Natural killer cell (primary cell): ENCODE results near the gene ADRA1B. TPM values are rescaled to one million over a fixed set of nuclear protein-coding genes. Genes with fewer than 3 reads are reported as not detected.

Experiments
- ATAC-seq, 3 donors: fragments of 150-1000 bp in 2 of 3; fragments of 200-7000 bp in 1 of 3; cut with Tn5 transposase; 1 replicate in 1 of 3; 2 replicates in 2 of 3; pipeline ENCODE4 v1.10.0; 2021; ENCODE audit warnings: mild to moderate bottlenecking in 2 of 3, moderate library complexity in 2 of 3
- DNase-seq, 2 donors: peaks; one replicate each; pipeline versions ENCODE4 v3.0.0 to v3.0.0-alpha.2; 2013 to 2021; ENCODE audit warnings: mixed read lengths in 1 of 2
- H3K27ac ChIP-seq: one replicate; pipeline ENCODE4 v1.5.1; 2013; ENCODE audit warnings: mild to moderate bottlenecking, low read length
- H3K27me3 ChIP-seq: one replicate; pipeline ENCODE4 v1.6.1; 2013; ENCODE audit warnings: low read length; ENCODE audit not compliant: control insufficient read depth, insufficient read depth
- H3K36me3 ChIP-seq: one replicate; pipeline ENCODE4 v1.6.1; 2013; ENCODE audit warnings: low read length; ENCODE audit not compliant: control insufficient read depth, insufficient read depth
- H3K4me1 ChIP-seq: one replicate; pipeline ENCODE4 v1.6.1; 2013; ENCODE audit warnings: low read length; ENCODE audit not compliant: control insufficient read depth, insufficient read depth
- H3K4me3 ChIP-seq: one replicate; pipeline ENCODE4 v1.5.1; 2013; ENCODE audit warnings: low read length
- H3K9me3 ChIP-seq: one replicate; pipeline ENCODE4 v1.6.1; 2013; ENCODE audit warnings: low read length; ENCODE audit not compliant: control insufficient read depth, insufficient read depth
- H3K27ac Mint-ChIP-seq, 2 donors: one replicate each; pipeline ENCODE4 v1.8.0; 2022; ENCODE audit warnings: mild to moderate bottlenecking in 2 of 2, mixed read lengths in 2 of 2, moderate library complexity in 1 of 2
- H3K27me3 Mint-ChIP-seq, 2 donors: one replicate each; pipeline ENCODE4 v1.8.0; 2022; ENCODE audit warnings: low read depth in 2 of 2, mixed read lengths in 2 of 2
- H3K36me3 Mint-ChIP-seq: one replicate; pipeline ENCODE4 v1.8.0; 2022; ENCODE audit warnings: mixed read lengths
- H3K4me1 Mint-ChIP-seq, 2 donors: one replicate each; pipeline ENCODE4 v1.8.0; 2022; ENCODE audit warnings: mixed read lengths in 2 of 2
- H3K4me3 Mint-ChIP-seq: one replicate; pipeline ENCODE4 v1.8.0; 2022; ENCODE audit warnings: mild to moderate bottlenecking, moderate library complexity, mixed read lengths
- H3K9me3 Mint-ChIP-seq, 2 donors: one replicate each; pipeline ENCODE4 v1.8.0; 2022; ENCODE audit warnings: mixed read lengths in 2 of 2
- CTCF ChIP-seq: fragments of 200-600 bp; IDR thresholded peaks from one replicate; pipeline ENCODE4 v1.8.0; 2022; ENCODE audit warnings: antibody characterized with exemption
- WGBS: methylation state at CpG from one replicate; pipeline ENCODE4 v1.1.7; 2013; ENCODE audit warnings: missing lambda C conversion rate; ENCODE audit not compliant: insufficient coverage; 5-methylcytosine and 5-hydroxymethylcytosine counted together
- intact Hi-C: fragments of 100-400 bp; cut with micrococcal nuclease; formaldehyde crosslinking; loops from one replicate; pipeline ENCODE4 v1.14.2; 2022
- total RNA-seq, 4 donors: library from RNA; stranded (reverse); fragments of 120-200 nt in 1 of 4; gene quantifications; one replicate each; pipeline versions ENCODE4 v1.2.3 to v1.2.4, GENCODE V29; 2013 to 2022

Gene ADRA1B
- total RNA-seq, 3 donors from 2014 or later (not counting 1 experiment from before 2014, with no cell fraction given), result not detected

GRCh38 chr5:159937580-159937979, 21.3 kb downstream of the ADRA1B start:
- Histone ChIP-seq H3K36me3 (no peaks in the 10 kb centered on the region), H3K27ac (no peak overlapping the region), H3K4me3 (no peak overlapping the region), H3K4me1 (peaks cover 12% of the 10 kb centered on the region), H3K27me3 (peaks cover 38% of the 10 kb centered on the region), H3K9me3 (no peaks in the 10 kb centered on the region)
- no peak for DNase-seq
- intact Hi-C loops, result no loop called here
- no peak for TF ChIP-seq CTCF
- Mint-ChIP-seq H3K27me3 (peaks cover 49 to 92% of the 10 kb centered on the region in 2 donors), H3K27ac (no peak overlapping the region), H3K9me3 (no peaks in the 10 kb centered on the region), H3K36me3 (no peaks in the 10 kb centered on the region), H3K4me3 (no peak overlapping the region), H3K4me1 (peaks cover 10 to 15% of the 10 kb centered on the region in 2 donors)
- whole genome bisulfite sequencing, result 90% methylated on average over 10 of the region's 10 CpGs
- ATAC-seq, result no peak

GRCh38 chr5:159943326-159943725, 27.0 kb downstream of the ADRA1B start:
- no peak for DNase-seq
- WGBS, result 85% methylated on average over 4 of the region's 5 CpGs
- Histone ChIP-seq H3K27ac (no peak overlapping the region), H3K9me3 (no peaks in the 10 kb centered on the region), H3K27me3 (peaks cover 5% of the 10 kb centered on the region), H3K4me1 (no peaks in the 10 kb centered on the region), H3K36me3 (no peaks in the 10 kb centered on the region), H3K4me3 (no peak overlapping the region)
- ATAC-seq, result no peak
- Mint-ChIP-seq H3K27ac (no peak overlapping the region), H3K4me1 (no peaks in the 10 kb centered on the region), H3K9me3 (no peaks in the 10 kb centered on the region), H3K27me3 (peaks cover 39 to 73% of the 10 kb centered on the region in 2 donors), H3K36me3 (no peaks in the 10 kb centered on the region), H3K4me3 (no peak overlapping the region)
- intact Hi-C loops, result no loop called here
- TF ChIP-seq CTCF, result no peak

GRCh38 chr5:159944056-159944600, 27.8 kb downstream of the ADRA1B start:
- TF ChIP-seq CTCF, result no peak
- no peak overlapping the region for H3K4me3 Mint-ChIP-seq
- no peak overlapping the region for H3K27ac Mint-ChIP-seq
- H3K36me3 Mint-ChIP-seq, result no peaks in the 10 kb centered on the region
- DNase-seq, result no peak
- no peaks in the 10 kb centered on the region for H3K4me1 ChIP-seq
- intact Hi-C loops, result no loop called here
- no peaks in the 10 kb centered on the region for H3K9me3 Mint-ChIP-seq
- H3K4me1 Mint-ChIP-seq, result no peaks in the 10 kb centered on the region
- H3K27me3 Mint-ChIP-seq, result peaks cover 35 to 65% of the 10 kb centered on the region in 2 donors
- ATAC-seq, result no peak
- no peak overlapping the region for H3K27ac ChIP-seq
- H3K4me3 ChIP-seq, result no peak overlapping the region
- H3K36me3 ChIP-seq, result no peaks in the 10 kb centered on the region
- 81% methylated on average over 5 of the region's 5 CpGs for WGBS
- no peaks in the 10 kb centered on the region for H3K9me3 ChIP-seq
- H3K27me3 ChIP-seq, result peaks cover 5% of the 10 kb centered on the region

- TF ChIP-seq CTCF, result no peak
- H3K27me3 Mint-ChIP-seq, result peaks cover 32 to 60% of the 10 kb centered on the region in 2 donors
- no peak for ATAC-seq
- Histone ChIP-seq H3K36me3 (no peaks in the 10 kb centered on the region), H3K4me3 (no peak overlapping the region), H3K27me3 (no peaks in the 10 kb centered on the region), H3K27ac (no peak overlapping the region), H3K9me3 (no peaks in the 10 kb centered on the region), H3K4me1 (no peaks in the 10 kb centered on the region)
- no peaks in the 10 kb centered on the region for H3K9me3 Mint-ChIP-seq
- H3K4me3 Mint-ChIP-seq, result no peak overlapping the region
- no peaks in the 10 kb centered on the region for H3K36me3 Mint-ChIP-seq
- WGBS, result 80% methylated on average over 2 of the region's 2 CpGs
- intact Hi-C loops, result no loop called here
- no peaks in the 10 kb centered on the region for H3K4me1 Mint-ChIP-seq
- DNase-seq, result no peak
- H3K27ac Mint-ChIP-seq, result no peak overlapping the region
Measured at GRCh38 chr5:159945359-159945758, 29.1 kb downstream of the ADRA1B start.
